GM21723 (cell line): ENCODE measurements around the gene USHBP1.

Experiments used
- ATAC-seq: cut with Tn5 transposase; IDR thresholded peaks from one replicate; pipeline ENCODE4 v1.9.1; 2021; ENCODE audit warnings: mild to moderate bottlenecking, moderate library complexity; ENCODE audit not compliant: unreplicated experiment

USHBP1 gene

GRCh38 chr19:17214508-17215126 is 49.9 kb downstream of the USHBP1 start:
- ATAC-seq: no peak

GRCh38 chr19:17213334-17213733 is 51.2 kb downstream of the USHBP1 start:
- no peak for ATAC-seq

GRCh38 chr19:17211547-17212446 is 52.7 kb downstream of the USHBP1 start:
- no peak for ATAC-seq

GRCh38 chr19:17210296-17210695 is 54.2 kb downstream of the USHBP1 start:
- ATAC-seq: no peak

GRCh38 chr19:17209126-17210036 is 55.2 kb downstream of the USHBP1 start:
- ATAC-seq: no peak

- ATAC-seq: no peak
Measured at GRCh38 chr19:17206736-17207581, 57.6 kb downstream of the USHBP1 start.

- ATAC-seq: no peak
Measured at GRCh38 chr19:17205237-17206140, 59.1 kb downstream of the USHBP1 start.

- ATAC-seq: no peak
Measured at GRCh38 chr19:17202713-17203112, 61.8 kb downstream of the USHBP1 start.

- no peak for ATAC-seq
Measured at GRCh38 chr19:17202249-17202648, 62.3 kb downstream of the USHBP1 start.

- no peak for ATAC-seq
Measured at GRCh38 chr19:17200408-17201079, 64.0 kb downstream of the USHBP1 start.
